Measurements from ENCODE around the gene CEACAM1. TPM values are rescaled to one million over a fixed set of nuclear protein-coding genes. Genes with fewer than 3 reads are reported as not detected.
"Not testable (repeated sequence)": the region's sequence is repeated elsewhere in the genome, so short reads cannot be mapped to it uniquely, and the experiment has no call there.

The CEACAM1 gene
- total RNA-seq, 3 donors from 2014 or later (not counting 1 experiment from before 2014, with no cell fraction given), result 1.3 to 1.9 TPM; not detected in 1

DNA sequence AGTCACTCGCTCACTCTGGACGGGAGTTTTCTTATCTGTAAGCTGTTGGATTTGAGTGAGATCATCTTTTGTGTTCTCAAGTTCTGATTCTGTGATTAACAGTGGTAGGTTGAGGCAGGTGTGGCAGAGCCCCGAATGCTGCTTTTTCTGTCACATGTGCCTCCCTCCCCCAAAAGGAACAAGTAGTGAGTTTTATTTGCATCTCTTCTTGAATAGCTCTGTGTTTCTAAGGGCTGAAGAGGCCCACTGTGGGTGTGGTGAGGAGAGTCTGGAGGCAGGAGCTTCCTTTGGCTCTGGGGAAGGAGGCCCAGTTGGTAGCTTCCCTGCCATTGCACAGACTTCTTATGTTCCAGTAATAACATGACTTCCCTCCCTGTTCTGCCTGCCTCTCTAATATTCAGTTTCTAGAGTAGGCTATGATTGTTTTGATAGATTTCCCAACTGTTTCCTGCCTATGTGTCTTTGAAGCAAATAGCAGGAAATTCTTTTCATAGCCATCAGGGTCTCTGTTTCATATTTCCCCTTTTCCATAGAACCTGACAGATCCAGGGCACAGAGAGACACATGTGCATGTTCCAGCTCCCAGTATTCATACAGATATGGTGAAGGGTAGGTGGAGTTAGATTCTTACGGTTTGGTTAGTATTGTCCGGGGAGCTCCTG is 61.6 kb downstream of the CEACAM1 start:
- no peaks in the 10 kb centered on the region for H3K9me3 Mint-ChIP-seq
- Histone ChIP-seq H3K27me3 (ENCODE audit: control insufficient read depth, insufficient read depth, low read length) (no peaks in the 10 kb centered on the region), H3K4me1 (ENCODE audit: control insufficient read depth, insufficient read depth, low read length) (peaks cover 19% of the 10 kb centered on the region), H3K36me3 (ENCODE audit: control insufficient read depth, insufficient read depth, low read length) (no peaks in the 10 kb centered on the region), H3K4me3 (ENCODE audit: low read length) (no peak overlapping the region), H3K9me3 (ENCODE audit: control insufficient read depth, insufficient read depth, low read length) (no peaks in the 10 kb centered on the region), H3K27ac (ENCODE audit: low read length) (peak overlapping the region; percentile 8)
- 73% methylated on average over 5 of the region's 5 CpGs for WGBS (ENCODE audit: insufficient coverage)
- H3K27ac Mint-ChIP-seq, result peak overlapping the region in 1 of 2 donors; percentile 32
- intact Hi-C loops (cut with micrococcal nuclease), result no loop called here
- H3K27me3 Mint-ChIP-seq (ENCODE audit: low read depth in 2 of 2), result peaks cover 0 to 4% of the 10 kb centered on the region in 2 donors
- H3K36me3 Mint-ChIP-seq, result no peaks in the 10 kb centered on the region
- DNase-seq (no peak), ATAC-seq (no peak)
- H3K4me1 Mint-ChIP-seq, result peaks cover 0 to 10% of the 10 kb centered on the region in 2 donors
- no peak overlapping the region for H3K4me3 Mint-ChIP-seq
- TF ChIP-seq, protein P1, sequence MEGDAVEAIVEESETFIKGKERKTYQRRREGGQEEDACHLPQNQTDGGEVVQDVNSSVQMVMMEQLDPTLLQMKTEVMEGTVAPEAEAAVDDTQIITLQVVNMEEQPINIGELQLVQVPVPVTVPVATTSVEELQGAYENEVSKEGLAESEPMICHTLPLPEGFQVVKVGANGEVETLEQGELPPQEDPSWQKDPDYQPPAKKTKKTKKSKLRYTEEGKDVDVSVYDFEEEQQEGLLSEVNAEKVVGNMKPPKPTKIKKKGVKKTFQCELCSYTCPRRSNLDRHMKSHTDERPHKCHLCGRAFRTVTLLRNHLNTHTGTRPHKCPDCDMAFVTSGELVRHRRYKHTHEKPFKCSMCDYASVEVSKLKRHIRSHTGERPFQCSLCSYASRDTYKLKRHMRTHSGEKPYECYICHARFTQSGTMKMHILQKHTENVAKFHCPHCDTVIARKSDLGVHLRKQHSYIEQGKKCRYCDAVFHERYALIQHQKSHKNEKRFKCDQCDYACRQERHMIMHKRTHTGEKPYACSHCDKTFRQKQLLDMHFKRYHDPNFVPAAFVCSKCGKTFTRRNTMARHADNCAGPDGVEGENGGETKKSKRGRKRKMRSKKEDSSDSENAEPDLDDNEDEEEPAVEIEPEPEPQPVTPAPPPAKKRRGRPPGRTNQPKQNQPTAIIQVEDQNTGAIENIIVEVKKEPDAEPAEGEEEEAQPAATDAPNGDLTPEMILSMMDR (IDR thresholded peaks at IDR 0.05), result no peak

GRCh38 chr19:42465827-42466280 is 62.4 kb downstream of the CEACAM1 start:
- Histone ChIP-seq H3K4me3 (ENCODE audit: low read length) (no peak overlapping the region), H3K27ac (ENCODE audit: low read length) (peak overlapping the region; percentile 8), H3K9me3 (ENCODE audit: control insufficient read depth, insufficient read depth, low read length) (no peaks in the 10 kb centered on the region), H3K36me3 (ENCODE audit: control insufficient read depth, insufficient read depth, low read length) (no peaks in the 10 kb centered on the region), H3K27me3 (ENCODE audit: control insufficient read depth, insufficient read depth, low read length) (no peaks in the 10 kb centered on the region), H3K4me1 (ENCODE audit: control insufficient read depth, insufficient read depth, low read length) (peaks cover 19% of the 10 kb centered on the region)
- Mint-ChIP-seq H3K9me3 (no peaks in the 10 kb centered on the region), H3K4me1 (peaks cover 0 to 10% of the 10 kb centered on the region in 2 donors), H3K27me3 (ENCODE audit: low read depth in 2 of 2) (peaks cover 0 to 4% of the 10 kb centered on the region in 2 donors), H3K27ac (no peak overlapping the region), H3K36me3 (no peaks in the 10 kb centered on the region), H3K4me3 (no peak overlapping the region)
- intact Hi-C loops (cut with micrococcal nuclease), result no loop called here
- ATAC-seq (no peak), DNase-seq (no peak)
- TF ChIP-seq, protein P1 (IDR thresholded peaks at IDR 0.05), result no peak
- WGBS (ENCODE audit: insufficient coverage), result 40% methylated on average over 5 of the region's 5 CpGs

GRCh38 chr19:42461700-42462324 is 66.5 kb downstream of the CEACAM1 start:
- TF ChIP-seq, protein P1 (IDR thresholded peaks at IDR 0.05), result no peak
- Mint-ChIP-seq H3K9me3 (no peaks in the 10 kb centered on the region), H3K4me3 (no peak overlapping the region), H3K27ac (no peak overlapping the region), H3K4me1 (peaks cover 0 to 6% of the 10 kb centered on the region in 2 donors), H3K36me3 (no peaks in the 10 kb centered on the region), H3K27me3 (ENCODE audit: low read depth in 2 of 2) (peaks cover 0 to under 1% of the 10 kb centered on the region in 2 donors)
- ATAC-seq, result no peak
- 92% methylated on average over 4 of the region's 4 CpGs for WGBS (ENCODE audit: insufficient coverage)
- DNase-seq, result no peak
- intact Hi-C loops (cut with micrococcal nuclease), result no loop called here
- H3K27ac ChIP-seq (ENCODE audit: low read length), result no peak overlapping the region
- no peaks in the 10 kb centered on the region for H3K9me3 ChIP-seq (ENCODE audit: control insufficient read depth, insufficient read depth, low read length)
- no peaks in the 10 kb centered on the region for H3K36me3 ChIP-seq (ENCODE audit: control insufficient read depth, insufficient read depth, low read length)
- peaks cover 13% of the 10 kb centered on the region for H3K4me1 ChIP-seq (ENCODE audit: control insufficient read depth, insufficient read depth, low read length)
- no peak overlapping the region for H3K4me3 ChIP-seq (ENCODE audit: low read length)
- no peaks in the 10 kb centered on the region for H3K27me3 ChIP-seq (ENCODE audit: control insufficient read depth, insufficient read depth, low read length)

GRCh38 chr19:42461231-42461630 is 67.0 kb downstream of the CEACAM1 start:
- H3K36me3 ChIP-seq (ENCODE audit: control insufficient read depth, insufficient read depth, low read length); H3K4me3 ChIP-seq (ENCODE audit: low read length); H3K4me3 Mint-ChIP-seq; H3K4me1 Mint-ChIP-seq; H3K27me3 Mint-ChIP-seq (ENCODE audit: low read depth in 2 of 2); DNase-seq; intact Hi-C loops (cut with micrococcal nuclease); H3K9me3 ChIP-seq (ENCODE audit: control insufficient read depth, insufficient read depth, low read length); H3K36me3 Mint-ChIP-seq; H3K27me3 ChIP-seq (ENCODE audit: control insufficient read depth, insufficient read depth, low read length); H3K27ac Mint-ChIP-seq; ATAC-seq; H3K9me3 Mint-ChIP-seq; H3K27ac ChIP-seq (ENCODE audit: low read length): not testable (repeated sequence)
- 90% methylated on average over 8 of the region's 8 CpGs for WGBS (ENCODE audit: insufficient coverage)
- H3K4me1 ChIP-seq (ENCODE audit: control insufficient read depth, insufficient read depth, low read length), result peaks cover 11% of the 10 kb centered on the region
